ENCODE results near the gene XAGE2. TPM values are rescaled to one million over a fixed set of nuclear protein-coding genes. Genes with fewer than 3 reads are reported as not detected.

XAGE2 gene, protein sequence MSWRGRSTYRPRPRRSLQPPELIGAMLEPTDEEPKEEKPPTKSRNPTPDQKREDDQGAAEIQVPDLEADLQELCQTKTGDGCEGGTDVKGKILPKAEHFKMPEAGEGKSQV
- not detected in 2 replicates for total RNA-seq

DNA sequence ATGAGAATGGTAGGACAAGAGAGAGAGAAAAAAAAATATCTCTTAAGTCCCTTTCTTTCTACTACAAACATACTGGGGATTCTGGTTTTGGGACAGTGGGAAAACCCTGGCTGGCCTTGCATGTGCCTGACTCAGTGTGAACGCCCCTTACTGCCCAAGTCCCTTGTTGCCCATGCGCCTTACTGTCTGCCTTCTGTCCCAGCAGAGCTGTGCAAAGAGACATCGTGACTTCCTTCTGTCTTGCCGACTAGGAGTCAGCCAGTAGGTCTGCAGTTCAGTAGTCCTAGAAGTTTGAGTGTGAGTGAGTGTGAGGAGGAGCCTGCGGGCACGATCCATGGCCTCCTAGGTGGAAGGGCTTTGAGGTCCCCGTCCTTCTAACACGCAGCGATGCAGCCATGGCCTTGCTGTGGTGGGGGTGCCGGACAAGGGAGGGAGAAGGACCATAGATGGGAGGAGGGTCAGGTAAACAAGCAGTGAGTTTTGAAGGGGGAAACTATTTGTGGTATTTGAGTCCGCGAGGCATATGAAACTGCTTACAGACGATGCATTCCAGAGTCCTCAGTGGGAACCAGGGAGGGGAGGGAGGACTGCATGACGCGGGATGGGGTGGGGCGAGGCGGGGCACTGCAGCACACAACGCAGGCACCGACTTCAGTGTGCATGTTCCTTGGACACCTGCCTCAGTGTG, at the start of gene XAGE2:
Gene XAGE2 (plus strand): TSS at position 654 of the 688 bp plus-strand sequence. CDS start 994 bp downstream, outside the sequence.

Other genes with a start within 250 kb of the XAGE2 start
- gene MAGED4, start 184.1 kb upstream of the XAGE2 start, total RNA-seq: 53.2 and 60.0 TPM in 2 replicates
- gene XAGE1A, start 126.8 kb downstream of the XAGE2 start, total RNA-seq: not detected in 2 replicates
- not detected in 2 replicates for gene XAGE1B, start 148.0 kb downstream of the XAGE2 start, total RNA-seq

Measured in smooth muscle cell of the pulmonary artery (primary cell).